Measurements from ENCODE around the gene AHSG.

GRCh38 chr3:186582541-186582940, 30.3 kb upstream of the AHSG start:
- TF ChIP-seq, protein P1, sequence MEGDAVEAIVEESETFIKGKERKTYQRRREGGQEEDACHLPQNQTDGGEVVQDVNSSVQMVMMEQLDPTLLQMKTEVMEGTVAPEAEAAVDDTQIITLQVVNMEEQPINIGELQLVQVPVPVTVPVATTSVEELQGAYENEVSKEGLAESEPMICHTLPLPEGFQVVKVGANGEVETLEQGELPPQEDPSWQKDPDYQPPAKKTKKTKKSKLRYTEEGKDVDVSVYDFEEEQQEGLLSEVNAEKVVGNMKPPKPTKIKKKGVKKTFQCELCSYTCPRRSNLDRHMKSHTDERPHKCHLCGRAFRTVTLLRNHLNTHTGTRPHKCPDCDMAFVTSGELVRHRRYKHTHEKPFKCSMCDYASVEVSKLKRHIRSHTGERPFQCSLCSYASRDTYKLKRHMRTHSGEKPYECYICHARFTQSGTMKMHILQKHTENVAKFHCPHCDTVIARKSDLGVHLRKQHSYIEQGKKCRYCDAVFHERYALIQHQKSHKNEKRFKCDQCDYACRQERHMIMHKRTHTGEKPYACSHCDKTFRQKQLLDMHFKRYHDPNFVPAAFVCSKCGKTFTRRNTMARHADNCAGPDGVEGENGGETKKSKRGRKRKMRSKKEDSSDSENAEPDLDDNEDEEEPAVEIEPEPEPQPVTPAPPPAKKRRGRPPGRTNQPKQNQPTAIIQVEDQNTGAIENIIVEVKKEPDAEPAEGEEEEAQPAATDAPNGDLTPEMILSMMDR (optimal IDR thresholded peaks at IDR 0.05 in 1 of 3, IDR thresholded peaks at IDR 0.05 in 1 of 3, conservative IDR thresholded peaks at IDR 0.05 in 1 of 3; ENCODE audit: extremely low read depth in 1 of 3, insufficient read depth in 2 of 3, low read length in 3 of 3) = no peak
- TF ChIP-seq EZH2 (IDR thresholded peaks at IDR 0.05; ENCODE audit: low read length) = no peak

Measured in keratinocyte (primary cell).